LNCAP (cell line): ENCODE data around the gene PALLD.

Experiments used
- CTCF ChIP-seq: fragments of 450-650 bp; IDR thresholded peaks from 2 replicates; pipeline ENCODE4 v1.5.1; 2017; ENCODE audit warnings: mild to moderate bottlenecking

Gene PALLD

GRCh38 chr4:168555437-168555836, 58.6 kb downstream of the PALLD start:
- TF ChIP-seq CTCF: no peak

- no peak for TF ChIP-seq CTCF
These were observed 60.8 kb downstream of the PALLD start for GRCh38 chr4:168557658-168558057.

DNA sequence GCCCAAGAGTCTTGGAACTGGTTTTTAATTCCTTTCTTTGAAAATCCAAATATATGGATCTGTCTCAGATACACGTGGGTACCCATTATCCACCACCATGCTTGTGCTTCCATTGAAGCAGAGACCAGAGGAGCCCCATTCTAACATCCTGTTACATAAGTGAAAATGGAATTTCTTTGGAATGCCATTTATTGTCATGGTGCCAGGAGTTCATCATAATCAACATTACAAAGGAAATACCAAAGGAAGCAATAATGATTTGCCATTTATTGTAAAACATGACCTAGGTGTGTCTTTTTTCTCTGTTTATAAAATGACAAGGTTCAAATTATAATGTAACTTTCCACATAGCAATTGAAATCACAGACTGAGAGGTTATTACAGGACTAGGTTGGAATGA, 61.7 kb downstream of the PALLD start:
- TF ChIP-seq CTCF: no peak

DNA sequence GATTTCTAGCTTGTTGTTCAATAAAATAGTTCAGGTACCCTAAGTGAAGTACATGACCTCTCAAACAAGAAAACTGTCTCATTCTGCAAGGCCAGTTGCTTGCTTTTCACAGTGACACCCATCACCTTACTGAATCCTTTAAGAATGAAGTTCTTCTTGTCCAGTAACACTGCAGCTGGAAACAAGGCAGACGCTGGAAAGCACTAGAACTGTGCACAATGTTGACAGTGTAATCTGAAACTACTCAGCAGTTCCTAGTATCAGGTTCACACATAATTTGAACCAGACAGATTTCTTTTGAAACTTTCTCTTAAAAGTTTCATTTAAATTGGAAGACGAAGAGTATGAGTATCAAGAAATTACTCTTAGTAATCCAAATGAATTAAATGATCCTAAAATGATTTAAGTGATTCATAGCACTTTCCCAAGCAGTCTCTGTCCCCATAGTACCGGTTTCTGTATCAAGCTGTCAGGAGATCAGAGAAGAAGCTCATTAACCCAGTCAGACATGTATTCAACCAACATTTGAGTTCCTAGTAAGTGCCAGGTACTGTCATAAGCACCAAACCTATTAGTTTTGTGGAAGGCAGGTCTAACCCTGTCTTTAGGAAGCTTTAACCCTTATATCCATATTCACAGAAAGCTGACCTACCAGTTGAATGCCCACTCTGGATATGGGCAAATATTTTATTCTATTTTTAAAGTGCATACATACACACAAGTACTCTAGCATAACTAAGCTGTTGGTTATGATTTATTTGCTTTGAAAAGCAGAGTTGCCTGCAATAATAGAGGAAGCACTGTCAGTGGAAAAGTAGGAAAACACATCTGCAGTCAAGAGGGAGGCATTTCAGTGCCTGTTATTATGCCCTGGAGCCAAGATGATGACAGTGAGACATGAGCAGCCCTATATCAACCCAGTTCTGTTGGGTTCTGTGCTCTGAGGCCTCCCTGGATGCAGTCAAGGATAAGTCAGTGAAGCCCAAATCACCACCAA, 63.6 kb downstream of the PALLD start:
- TF ChIP-seq CTCF: no peak

GRCh38 chr4:168562041-168562571, 65.3 kb downstream of the PALLD start:
- no peak for TF ChIP-seq CTCF

DNA sequence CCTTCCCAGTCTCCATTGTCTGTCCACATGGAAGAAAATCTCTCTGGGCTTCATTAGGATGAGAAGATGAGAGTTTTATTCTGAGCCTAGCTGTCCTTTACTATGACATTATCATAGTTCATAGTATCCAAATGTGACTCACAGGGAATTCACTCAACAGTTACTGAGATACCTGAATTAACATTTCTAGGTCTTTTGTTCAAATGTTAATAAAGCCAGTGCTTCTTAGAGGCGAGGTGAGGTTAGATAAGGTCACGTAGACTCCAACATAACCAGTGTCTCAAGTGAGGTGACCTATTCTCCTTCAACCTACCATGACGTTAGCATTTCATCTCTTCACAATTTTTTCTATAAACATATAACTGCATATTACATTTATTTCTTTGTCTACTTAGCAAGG, 67.2 kb downstream of the PALLD start:
- TF ChIP-seq CTCF: no peak

GRCh38 chr4:168565130-168565529, 68.3 kb downstream of the PALLD start:
- TF ChIP-seq CTCF: no peak
